H1 (cell line): ENCODE results near the gene TAPT1. TPM values are rescaled to one million over a fixed set of nuclear protein-coding genes. Genes with fewer than 3 reads are reported as not detected.

Experiments used
- CTCF ChIA-PET: fragments of 300-600 bp; sonication (Branson Sonifier 250); formaldehyde crosslinking; loops from one replicate; lab custom pipeline; 2021; ENCODE audit not compliant: partially characterized antibody; lab: Charles Lee
- POLR2A ChIA-PET: fragments of 300-600 bp; sonication (Branson Sonifier 250); formaldehyde crosslinking; loops from one replicate; lab custom pipeline; 2021; ENCODE audit warnings: inconsistent platforms; ENCODE audit not compliant: partially characterized antibody; lab: Charles Lee
- DNase-seq, 2 experiments: peaks; one replicate each; pipeline versions ENCODE4 v3.0.0 to v3.0.0-alpha.2; 2010 to 2022; ENCODE audit warnings: low spot score in 2 of 2, low read depth in 1 of 2, mixed read lengths in 1 of 2
- FAIRE-seq: peaks from 2 replicates; lab custom pipeline; 2011; peaks lifted over from hg19 to GRCh38; lab: Jason Lieb, UNC
- H2AFZ ChIP-seq: 2 replicates; pipeline ENCODE4 v1.8.1; 2012; ENCODE audit warnings: low read length, inconsistent platforms
- H2AK5ac ChIP-seq: 2 replicates; pipeline ENCODE4 v1.6.1; 2013; ENCODE audit warnings: low read depth, low read length
- H2BK120ac ChIP-seq: replicated peaks from 2 replicates; pipeline ENCODE3; 2013; ENCODE audit warnings: low read depth, low read length, inconsistent platforms
- H2BK12ac ChIP-seq: 2 replicates; pipeline ENCODE4 v1.6.1; 2013; ENCODE audit warnings: low read depth, low read length
- H2BK15ac ChIP-seq: 2 replicates; pipeline ENCODE4 v1.6.1; 2013; ENCODE audit warnings: low read length
- H2BK20ac ChIP-seq: 2 replicates; pipeline ENCODE4 v1.6.1; 2013; ENCODE audit warnings: low read length
- H2BK5ac ChIP-seq: 2 replicates; pipeline ENCODE4 v1.6.1; 2013; ENCODE audit warnings: low read depth, low read length
- H3K14ac ChIP-seq: 2 replicates; pipeline ENCODE4 v1.6.1; 2013; ENCODE audit warnings: inconsistent platforms; ENCODE audit not compliant: insufficient read length
- H3K18ac ChIP-seq: 2 replicates; pipeline ENCODE4 v1.6.1; 2013; ENCODE audit warnings: low read length; ENCODE audit errors: extremely low read depth
- H3K23ac ChIP-seq: 2 replicates; pipeline ENCODE4 v1.6.1; 2013; ENCODE audit warnings: inconsistent platforms; ENCODE audit not compliant: insufficient read length
- H3K23me2 ChIP-seq: 2 replicates; pipeline ENCODE4 v1.6.1; 2013; ENCODE audit warnings: low read depth, low read length
- H3K27ac ChIP-seq: 2 replicates; pipeline ENCODE4 v1.6.1; 2011; ENCODE audit warnings: low read depth, low read length, inconsistent platforms
- H3K27me3 ChIP-seq, 4 experiments: replicated peaks in 1 of 4; 1 replicate in 1 of 4; 2 replicates in 3 of 4; pipeline versions ENCODE4 v1.6.1 to v1.8.1; 2011 to 2013; ENCODE audit warnings: low read length in 3 of 4, mild to moderate bottlenecking in 3 of 4, inconsistent platforms in 2 of 4, mixed read lengths in 2 of 4, moderate library complexity in 1 of 4; ENCODE audit not compliant: control insufficient read depth in 3 of 4, insufficient read depth in 3 of 4; ENCODE audit errors: extremely low read depth in 1 of 4
- H3K36me3 ChIP-seq, 4 experiments: 2 replicates each; pipeline versions ENCODE4 v1.6.1 to v1.8.1; 2011 to 2013; ENCODE audit warnings: mild to moderate bottlenecking in 4 of 4, low read length in 3 of 4, moderate library complexity in 2 of 4, control low read depth in 1 of 4, inconsistent platforms in 1 of 4; ENCODE audit not compliant: insufficient read depth in 4 of 4, control insufficient read depth in 2 of 4
- H3K4ac ChIP-seq: replicated peaks from 2 replicates; pipeline ENCODE3; 2013; ENCODE audit warnings: low read length, low read depth, mixed read lengths, inconsistent platforms; ENCODE audit not compliant: insufficient read length
- H3K4me1 ChIP-seq, 4 experiments: replicated peaks in 1 of 4; 1 replicate in 1 of 4; 2 replicates in 3 of 4; pipeline versions ENCODE4 v1.6.1 to v1.8.1; 2011 to 2013; ENCODE audit warnings: low read length in 3 of 4, inconsistent platforms in 2 of 4, mixed read lengths in 1 of 4; ENCODE audit not compliant: insufficient read depth in 4 of 4, control insufficient read depth in 3 of 4
- H3K4me2 ChIP-seq, 2 experiments: 2 replicates each; pipeline versions ENCODE4 v1.6.1 to v1.8.1; 2011 to 2013; ENCODE audit warnings: low read depth in 2 of 2, low read length in 2 of 2, control low read depth in 1 of 2, inconsistent platforms in 1 of 2, mild to moderate bottlenecking in 1 of 2; ENCODE audit not compliant: insufficient read depth in 1 of 2
- H3K4me3 ChIP-seq, 4 experiments: fragments of 200-600, 300-600 bp in 1 of 4; sonication (generic), shearing (Covaris generic), sonication (Bioruptor Twin) in 1 of 4; 2 replicates each; pipeline versions ENCODE4 v1.5.1 to v1.8.1; 2011 to 2016; ENCODE audit warnings: low read length in 4 of 4, low read depth in 3 of 4, control low read depth in 2 of 4, inconsistent platforms in 2 of 4, mild to moderate bottlenecking in 2 of 4, mixed read lengths in 1 of 4, moderate library complexity in 1 of 4; ENCODE audit not compliant: insufficient read depth in 2 of 4; ENCODE audit errors: extremely low read depth in 1 of 4
- H3K56ac ChIP-seq: replicated peaks from 2 replicates; pipeline ENCODE3; 2013; ENCODE audit warnings: low read depth, mild to moderate bottlenecking, mixed read lengths, low read length, inconsistent platforms; ENCODE audit not compliant: insufficient read length
- H3K79me1 ChIP-seq: 2 replicates; pipeline ENCODE4 v1.6.1; 2013; ENCODE audit warnings: low read depth, low read length, control low read depth
- H3K79me2 ChIP-seq, 2 experiments: 2 replicates each; pipeline versions ENCODE4 v1.6.1 to v1.8.1; 2012 to 2013; ENCODE audit warnings: low read length in 2 of 2, mild to moderate bottlenecking in 2 of 2, inconsistent platforms in 1 of 2; ENCODE audit not compliant: insufficient read depth in 2 of 2, control insufficient read depth in 1 of 2
- H3K9ac ChIP-seq, 4 experiments: replicated peaks in 1 of 4; 1 replicate in 1 of 4; 2 replicates in 3 of 4; pipeline versions ENCODE4 v1.6.1 to v1.8.1; 2011 to 2013; ENCODE audit warnings: low read depth in 3 of 4, low read length in 3 of 4, control low read depth in 2 of 4, mild to moderate bottlenecking in 2 of 4, moderate library complexity in 2 of 4, inconsistent platforms in 1 of 4; ENCODE audit errors: extremely low read depth in 1 of 4
- H3K9me3 ChIP-seq, 2 experiments: 2 replicates each; pipeline versions ENCODE4 v1.6.1 to v1.8.1; 2012 to 2013; ENCODE audit warnings: mild to moderate bottlenecking in 2 of 2, moderate library complexity in 2 of 2, control low read depth in 1 of 2, inconsistent platforms in 1 of 2, low read depth in 1 of 2, low read length in 1 of 2, mixed read lengths in 1 of 2; ENCODE audit not compliant: insufficient read depth in 2 of 2
- H4K20me1 ChIP-seq, 2 experiments: replicated peaks in 1 of 2; 2 replicates each; pipeline versions ENCODE3 to v1.8.1; 2011 to 2013; ENCODE audit warnings: inconsistent platforms in 2 of 2, low read length in 2 of 2, mild to moderate bottlenecking in 1 of 2; ENCODE audit not compliant: insufficient read depth in 2 of 2, control insufficient read depth in 1 of 2
- H4K5ac ChIP-seq: 2 replicates; pipeline ENCODE4 v1.6.1; 2013; ENCODE audit warnings: low read length, low read depth, mixed read lengths, inconsistent platforms; ENCODE audit not compliant: insufficient read length
- H4K8ac ChIP-seq: 2 replicates; pipeline ENCODE4 v1.8.0; 2013; ENCODE audit warnings: mild to moderate bottlenecking, moderate library complexity, low read length, inconsistent platforms; ENCODE audit not compliant: insufficient read depth; ENCODE audit errors: extremely low read depth
- H4K91ac ChIP-seq: replicated peaks from 2 replicates; pipeline ENCODE3; 2013; ENCODE audit warnings: low read length, mixed read lengths, inconsistent platforms; ENCODE audit not compliant: insufficient read length
- BACH1 ChIP-seq: IDR thresholded peaks from 2 replicates; pipeline ENCODE4 v1.6.1; 2012; ENCODE audit warnings: low read length, improper control_type of control experiment
- BCL11A ChIP-seq, 2 experiments: IDR thresholded peaks; one replicate each; pipeline ENCODE4 v1.6.1; 2011; ENCODE audit warnings: low read depth in 2 of 2, low read length in 2 of 2, mild to moderate bottlenecking in 2 of 2
- FOSL1 ChIP-seq: IDR thresholded peaks from 2 replicates; pipeline ENCODE4 v1.6.1; 2011; ENCODE audit warnings: mild to moderate bottlenecking, low read depth, low read length, moderate library complexity; ENCODE audit not compliant: insufficient read depth
- JUND ChIP-seq: IDR thresholded peaks from 2 replicates; pipeline ENCODE4 v1.6.1; 2011; ENCODE audit warnings: mild to moderate bottlenecking, improper control_type of control experiment, low read length
- NRF1 ChIP-seq: IDR thresholded peaks from 2 replicates; pipeline ENCODE4 v1.6.1; 2011; ENCODE audit warnings: mild to moderate bottlenecking, low read depth, low read length, improper control_type of control experiment
- SP1 ChIP-seq: IDR thresholded peaks from 2 replicates; pipeline ENCODE4 v1.6.1; 2011; ENCODE audit warnings: low read depth, low read length
- SRF ChIP-seq: IDR thresholded peaks from 2 replicates; pipeline ENCODE4 v1.6.1; 2011; ENCODE audit warnings: mild to moderate bottlenecking, low read depth, low read length, moderate library complexity
- TCF12 ChIP-seq: IDR thresholded peaks from 2 replicates; pipeline ENCODE4 v1.6.1; 2011; ENCODE audit warnings: low read depth, mild to moderate bottlenecking, low read length
- WGBS, 2 experiments: shearing (Covaris generic) in 1 of 2; methylation state at CpG; one replicate each; pipeline versions ENCODE4 v1.1.6 to v1.1.7; 2013 to 2015; ENCODE audit warnings: low lambda C conversion rate in 2 of 2, mixed read lengths in 2 of 2, inconsistent platforms in 1 of 2, low coverage in 1 of 2, missing lambda C conversion rate in 1 of 2; ENCODE audit not compliant: insufficient replicate concordance in 2 of 2, insufficient coverage in 1 of 2, insufficient read length in 1 of 2; ENCODE audit errors: extremely low coverage in 1 of 2, missing lambda C conversion rate in 1 of 2; 5-methylcytosine and 5-hydroxymethylcytosine counted together
- polyA plus RNA-seq, 7 experiments: library from polyadenylated mRNA; depleted of rRNA in 3 of 7; stranded (reverse) in 5 of 7; unstranded in 2 of 7; fragments of >200 nt in 5 of 7; fragments of 200-250 nt in 2 of 7; gene quantifications; 1 replicate in 5 of 7; 2 replicates in 1 of 7; 4 replicates in 1 of 7; pipeline versions ENCODE4 v1.2.1 to v1.2.3, GENCODE V29; 2011 to 2013; ENCODE audit warnings: missing spikeins in 2 of 7, mixed read lengths in 2 of 7
- total RNA-seq: library from RNA; stranded (reverse); fragmentation: NEBNext Ultra II Directional; extraction: Animal tissue kit (Norgen Biotek cat#: 25700); gene quantifications from 2 replicates; pipeline ENCODE4 v1.2.1, GENCODE V29; 2021
- TF ChIP-seq, protein P1 (sequence below), 3 experiments: IDR thresholded peaks; 1 replicate in 2 of 3; 2 replicates in 1 of 3; pipeline versions ENCODE4 v1.5.1 to v1.6.1; 2011; ENCODE audit warnings: low read length in 3 of 3, mild to moderate bottlenecking in 3 of 3, inconsistent platforms in 2 of 3, low read depth in 1 of 3, moderate library complexity in 1 of 3; ENCODE audit not compliant: insufficient read depth in 1 of 3; ENCODE audit errors: control extremely low read depth in 1 of 3
- TF ChIP-seq, protein P2 (sequence below): IDR thresholded peaks from 2 replicates; pipeline ENCODE4 v1.6.1; 2012; ENCODE audit warnings: inconsistent platforms

Gene TAPT1
- total and polyA plus RNA-seq, 2 of the 8 experiments (the other 6 are each of a cell fraction or from before 2014, with no cell fraction given) = 4.2 to 15.3 TPM

DNA sequence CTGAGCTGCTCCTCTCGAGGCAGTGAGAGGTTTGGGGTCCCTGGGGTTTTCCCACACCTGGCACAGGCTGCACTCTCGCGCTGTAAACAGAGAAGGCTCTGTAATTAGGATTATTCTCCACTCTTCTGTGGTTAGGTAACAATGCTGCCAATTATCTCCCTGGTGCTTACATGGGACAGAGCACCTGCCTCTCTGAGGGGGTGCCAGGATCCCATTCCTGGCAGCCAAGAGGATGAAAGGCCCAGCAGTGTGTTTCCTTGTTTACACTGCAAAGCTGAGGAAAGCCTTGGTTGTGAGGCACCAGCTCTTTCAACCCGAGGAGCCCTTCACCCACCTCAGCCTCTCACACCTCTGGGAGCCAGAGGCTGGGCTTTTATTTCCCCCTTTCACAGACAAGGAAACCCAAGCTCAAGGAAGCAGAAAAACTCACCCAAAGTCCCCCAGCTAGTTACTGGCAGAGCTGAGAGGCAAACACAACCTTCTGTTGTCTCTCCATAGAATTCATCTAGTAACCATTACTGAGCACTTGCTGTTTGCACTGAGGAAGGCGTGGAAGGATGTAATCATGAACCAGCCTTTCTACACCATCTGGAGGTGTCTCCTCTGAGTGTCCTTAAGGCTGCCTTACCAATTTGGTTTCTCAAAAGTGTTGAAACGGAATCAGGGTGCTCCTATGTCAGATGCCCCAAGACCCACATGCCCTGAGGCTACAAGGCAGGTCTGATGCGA is 102.8 kb downstream of the TAPT1 start:
- Histone ChIP-seq H4K5ac (no peak overlapping the region), H3K4me1 (peaks cover 0 to 2% (median 0%) of the 10 kb centered on the region in 4 experiments; a peak in 2 of 7 replicates), H3K4me2 (no peak overlapping the region), H2BK15ac (no peak overlapping the region), H3K9ac (no peak overlapping the region), H3K9me3 (no peaks in the 10 kb centered on the region), H3K56ac (no peak overlapping the region), H2BK12ac (no peak overlapping the region), H3K23me2 (no peaks in the 10 kb centered on the region), H3K27me3 (no peaks in the 10 kb centered on the region), H2BK120ac (no peak overlapping the region), H3K23ac (no peak overlapping the region), H3K27ac (no peak overlapping the region; the same call in 1 of the 2 replicates), H2AFZ (no peak overlapping the region), H3K4ac (no peak overlapping the region), H4K91ac (no peak overlapping the region), H4K20me1 (no peaks in the 10 kb centered on the region), H4K8ac (no peak overlapping the region; the same call in 1 of the 2 replicates), H3K79me2 (no peaks in the 10 kb centered on the region), H2AK5ac (no peak overlapping the region), H3K79me1 (no peaks in the 10 kb centered on the region), H3K14ac (no peak overlapping the region), H2BK20ac (no peak overlapping the region), H3K4me3 (no peak overlapping the region), H2BK5ac (no peak overlapping the region), H3K36me3 (no peaks in the 10 kb centered on the region), H3K18ac (no peak overlapping the region)
- FAIRE-seq = no peak
- WGBS, 2 experiments = 88% methylated on average over 7 of the region's 7 CpGs; no CpG with 5 or more reads in 1 of the 2 experiments
- DNase-seq = no peak
- CTCF ChIA-PET = interaction anchor here (1.1 to 2.0 kb wide), 4 partner anchors 39 to 155 kb away, joined by 3 to 6 read pairs (median 4); no protein-coding TSS in a partner anchor
- POLR2A ChIA-PET = interaction anchor here (0.7 to 1.2 kb wide), 2 partner anchors 9 to 45 kb away, joined by 3 to 4 read pairs; no protein-coding TSS in a partner anchor
- TF ChIP-seq BCL11A (IDR thresholded peaks at IDR 0.05; ENCODE audit: low read depth in 2 of 2, low read length in 2 of 2) (no peak), BACH1 (no peak), NRF1 (no peak), JUND (no peak), FOSL1 (no peak), TCF12 (no peak), SP1 (no peak), SRF (no peak)
- TF ChIP-seq, protein P1, sequence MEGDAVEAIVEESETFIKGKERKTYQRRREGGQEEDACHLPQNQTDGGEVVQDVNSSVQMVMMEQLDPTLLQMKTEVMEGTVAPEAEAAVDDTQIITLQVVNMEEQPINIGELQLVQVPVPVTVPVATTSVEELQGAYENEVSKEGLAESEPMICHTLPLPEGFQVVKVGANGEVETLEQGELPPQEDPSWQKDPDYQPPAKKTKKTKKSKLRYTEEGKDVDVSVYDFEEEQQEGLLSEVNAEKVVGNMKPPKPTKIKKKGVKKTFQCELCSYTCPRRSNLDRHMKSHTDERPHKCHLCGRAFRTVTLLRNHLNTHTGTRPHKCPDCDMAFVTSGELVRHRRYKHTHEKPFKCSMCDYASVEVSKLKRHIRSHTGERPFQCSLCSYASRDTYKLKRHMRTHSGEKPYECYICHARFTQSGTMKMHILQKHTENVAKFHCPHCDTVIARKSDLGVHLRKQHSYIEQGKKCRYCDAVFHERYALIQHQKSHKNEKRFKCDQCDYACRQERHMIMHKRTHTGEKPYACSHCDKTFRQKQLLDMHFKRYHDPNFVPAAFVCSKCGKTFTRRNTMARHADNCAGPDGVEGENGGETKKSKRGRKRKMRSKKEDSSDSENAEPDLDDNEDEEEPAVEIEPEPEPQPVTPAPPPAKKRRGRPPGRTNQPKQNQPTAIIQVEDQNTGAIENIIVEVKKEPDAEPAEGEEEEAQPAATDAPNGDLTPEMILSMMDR (IDR thresholded peaks at IDR 0.05; ENCODE audit: control extremely low read depth in 1 of 3, insufficient read depth in 1 of 3, low read depth in 1 of 3, low read length in 3 of 3) = no peak
- TF ChIP-seq, protein P2, sequence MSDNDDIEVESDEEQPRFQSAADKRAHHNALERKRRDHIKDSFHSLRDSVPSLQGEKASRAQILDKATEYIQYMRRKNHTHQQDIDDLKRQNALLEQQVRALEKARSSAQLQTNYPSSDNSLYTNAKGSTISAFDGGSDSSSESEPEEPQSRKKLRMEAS = no peak
